ENCODE results near the gene CDC20. TPM values are rescaled to one million over a fixed set of nuclear protein-coding genes. Genes with fewer than 3 reads are reported as not detected.

Gene CDC20
- total and polyA plus RNA-seq, 8 donors = 1.8 to 31.4 (median 11.0) TPM

GRCh38 chr1:43319288-43319687, 39.5 kb upstream of the CDC20 start:
- Histone ChIP-seq H3K27me3 (no peaks in the 10 kb centered on the region), H3K4me3 (no peak overlapping the region), H3K9me3 (no peaks in the 10 kb centered on the region), H3K4me1 (no peaks in the 10 kb centered on the region), H3K36me3 (peaks cover 0 to 4% (median 0%) of the 10 kb centered on the region in 4 donors), H3K27ac (no peak overlapping the region)
- TF ChIP-seq EP300 (IDR thresholded peaks at IDR 0.05) = no peak
- no peak for TF ChIP-seq CTCF (IDR thresholded peaks at IDR 0.05)
- TF ChIP-seq POLR2A (IDR thresholded peaks at IDR 0.05) = no peak
- no peak for TF ChIP-seq POLR2AphosphoS5 (IDR thresholded peaks at IDR 0.05)
- 88 to 97% (median 94%) methylated on average over 5 of the region's 5 CpGs for whole genome bisulfite sequencing, 5 donors
- DNase-seq = no peak
- intact Hi-C loops (cut with DNase I; ENCODE audit: low total_unique reads) = no loop called here

- intact Hi-C loops (cut with DNase I; ENCODE audit: low total_unique reads) = no loop called here
- no peaks in the 10 kb centered on the region for H3K4me1 ChIP-seq
- TF ChIP-seq EP300 (IDR thresholded peaks at IDR 0.05) (no peak), POLR2AphosphoS5 (IDR thresholded peaks at IDR 0.05) (no peak), POLR2A (IDR thresholded peaks at IDR 0.05) (no peak), CTCF (IDR thresholded peaks at IDR 0.05) (no peak)
- 64 to 97% (median 86%) methylated on average over 2 to 3 of the region's 3 CpGs for WGBS, 5 donors
- H3K27ac ChIP-seq = no peak overlapping the region
- no peak for DNase-seq
- peaks cover 0 to 3% (median 1%) of the 10 kb centered on the region in 4 donors for H3K9me3 ChIP-seq
- H3K36me3 ChIP-seq = peaks cover 0 to 4% (median 0%) of the 10 kb centered on the region in 4 donors
- no peaks in the 10 kb centered on the region for H3K27me3 ChIP-seq
- H3K4me3 ChIP-seq = no peak overlapping the region
Observed at GRCh38 chr1:43319766-43320165, 39.0 kb upstream of the CDC20 start.

GRCh38 chr1:43321331-43321891, 37.4 kb upstream of the CDC20 start:
- no peak for DNase-seq
- 88 to 95% (median 93%) methylated on average over 9 to 16 of the region's 16 CpGs for WGBS, 5 donors
- H3K27ac ChIP-seq = no peak overlapping the region
- peaks cover 0 to 18% (median 7%) of the 10 kb centered on the region in 4 donors for H3K9me3 ChIP-seq
- intact Hi-C loops (cut with DNase I; ENCODE audit: low total_unique reads) = no loop called here
- no peaks in the 10 kb centered on the region for H3K27me3 ChIP-seq
- no peaks in the 10 kb centered on the region for H3K4me1 ChIP-seq
- no peak overlapping the region for H3K4me3 ChIP-seq
- TF ChIP-seq POLR2AphosphoS5 (IDR thresholded peaks at IDR 0.05) = no peak
- TF ChIP-seq EP300 (IDR thresholded peaks at IDR 0.05) = no peak
- TF ChIP-seq CTCF (IDR thresholded peaks at IDR 0.05) = no peak
- TF ChIP-seq POLR2A (IDR thresholded peaks at IDR 0.05) = no peak
- peaks cover 0 to 4% (median 0%) of the 10 kb centered on the region in 4 donors for H3K36me3 ChIP-seq

- Histone ChIP-seq H3K4me3 (no peak overlapping the region), H3K27me3 (no peaks in the 10 kb centered on the region), H3K4me1 (no peaks in the 10 kb centered on the region), H3K9me3 (peaks cover 0 to 20% (median 7%) of the 10 kb centered on the region in 4 donors), H3K27ac (no peak overlapping the region), H3K36me3 (peaks cover 0 to 4% (median 0%) of the 10 kb centered on the region in 4 donors)
- intact Hi-C loops (cut with DNase I; ENCODE audit: low total_unique reads) = no loop called here
- no peak for DNase-seq
- WGBS, 5 donors = 88 to 96% (median 92%) methylated on average over 4 to 5 of the region's 5 CpGs
- TF ChIP-seq POLR2AphosphoS5 (IDR thresholded peaks at IDR 0.05) = no peak
- TF ChIP-seq POLR2A (IDR thresholded peaks at IDR 0.05) = no peak
- TF ChIP-seq CTCF (IDR thresholded peaks at IDR 0.05) = no peak
- TF ChIP-seq EP300 (IDR thresholded peaks at IDR 0.05) = no peak
Observed at GRCh38 chr1:43322506-43322905, 36.3 kb upstream of the CDC20 start.

All from stomach (tissue), 9 donors.